DMS53 (cell line): ENCODE measurements around the gene APCDD1L.
A peak's percentile ranks its signal among the peaks of the same experiment; 100 is the strongest.
"Not testable (repeated sequence)": the region's sequence is repeated elsewhere in the genome, so short reads cannot be mapped to it uniquely, and the experiment has no call there.

Experiments
- DNase-seq: peaks from one replicate; lab custom pipeline; 2025; lab: John Stamatoyannopoulos, UW

Gene APCDD1L

DNA sequence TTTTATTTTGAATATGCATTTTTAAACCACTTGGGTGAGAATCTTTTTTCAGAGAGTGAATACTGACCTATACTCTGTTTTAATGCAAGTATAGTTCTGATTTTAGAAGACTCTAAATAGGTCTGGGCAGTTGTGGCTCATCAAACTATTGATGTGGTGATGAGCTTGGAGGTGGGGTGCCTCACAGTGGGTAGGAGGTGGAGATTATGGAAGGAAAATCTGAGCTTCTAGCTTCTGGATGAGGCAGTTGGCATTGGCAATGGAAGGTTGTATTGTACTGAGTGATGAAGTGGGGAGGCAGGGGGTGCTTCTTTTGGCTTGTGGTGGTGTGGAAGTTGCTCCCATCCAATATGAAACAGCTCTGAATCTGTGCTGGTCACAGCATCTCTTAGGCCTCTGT lies 73.5 kb downstream of the APCDD1L start:
- DNase-seq = no peak

DNA sequence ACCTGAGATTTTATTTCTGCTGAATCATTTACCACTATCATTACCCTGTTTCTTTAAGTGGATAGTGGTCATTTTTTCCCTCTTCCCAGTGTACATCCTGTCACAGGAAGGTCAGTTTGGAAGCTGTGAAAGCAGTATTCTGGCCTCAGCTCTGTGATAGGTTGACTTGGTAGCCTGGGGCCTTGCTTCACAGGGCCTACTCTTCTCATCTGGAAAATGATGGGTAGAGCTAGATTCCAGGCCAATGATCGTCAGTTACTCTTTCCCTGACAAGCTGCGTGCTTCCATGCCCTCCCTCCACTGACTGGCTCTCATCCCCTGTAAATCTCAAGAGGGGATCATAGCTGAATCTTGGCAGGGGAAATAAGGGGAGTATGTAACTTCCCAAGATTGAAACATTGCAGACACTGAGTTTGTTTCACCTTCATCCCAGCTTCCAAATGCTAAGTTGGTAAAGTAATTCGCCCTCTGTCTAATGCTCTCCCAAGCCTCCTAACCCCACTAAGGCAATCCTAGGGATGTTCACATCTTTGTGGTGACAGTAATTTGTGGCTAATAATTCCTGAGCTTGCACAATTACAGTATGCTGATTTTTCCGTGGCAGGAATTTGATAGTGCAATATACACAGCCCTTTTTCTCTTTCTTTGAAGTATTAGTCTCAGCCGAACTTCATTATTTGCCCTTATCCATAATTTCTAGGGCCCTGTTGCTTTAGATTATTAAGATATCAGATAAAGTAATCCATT lies 75.0 kb downstream of the APCDD1L start:
- DNase-seq = no peak

DNA sequence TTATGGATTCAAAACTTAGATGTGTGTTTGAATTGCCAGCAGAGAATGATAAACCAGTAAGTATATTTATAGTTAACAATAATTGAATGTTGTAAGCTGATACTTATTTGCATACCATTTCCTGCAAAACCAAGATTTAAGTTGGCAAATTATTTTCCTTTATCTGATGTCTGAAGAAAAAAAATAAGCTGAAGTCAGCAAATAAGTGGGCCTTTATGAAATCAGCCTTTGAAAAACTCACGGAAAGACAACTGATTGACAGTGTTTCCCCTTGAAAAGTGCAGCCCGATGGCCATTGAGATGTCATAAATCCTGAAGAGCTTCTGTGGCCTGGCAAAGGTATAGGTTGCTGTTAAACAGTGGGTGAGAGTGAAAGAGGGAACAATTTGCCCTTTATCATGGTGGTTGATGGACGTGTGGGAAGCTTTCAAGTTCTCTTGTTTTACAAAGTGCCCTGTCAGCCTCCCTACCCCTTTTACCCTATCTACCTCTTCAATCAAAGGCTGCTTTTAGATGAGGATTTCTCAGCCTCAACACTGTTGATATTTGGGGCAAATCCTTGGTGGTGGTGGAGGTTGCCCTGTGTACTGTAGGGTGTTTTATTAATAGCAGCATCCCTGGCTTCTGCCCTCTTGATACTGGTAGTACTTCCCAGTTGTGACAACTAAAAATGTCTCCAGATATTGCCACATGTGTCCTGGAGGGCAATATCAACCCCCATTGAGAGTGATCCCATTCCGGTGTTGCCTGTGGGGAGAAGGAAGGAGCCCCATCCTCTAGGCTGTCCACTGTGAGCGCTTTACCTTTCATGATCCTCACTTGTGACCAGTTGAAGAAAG lies 76.0 kb downstream of the APCDD1L start:
- DNase-seq = no peak

DNA sequence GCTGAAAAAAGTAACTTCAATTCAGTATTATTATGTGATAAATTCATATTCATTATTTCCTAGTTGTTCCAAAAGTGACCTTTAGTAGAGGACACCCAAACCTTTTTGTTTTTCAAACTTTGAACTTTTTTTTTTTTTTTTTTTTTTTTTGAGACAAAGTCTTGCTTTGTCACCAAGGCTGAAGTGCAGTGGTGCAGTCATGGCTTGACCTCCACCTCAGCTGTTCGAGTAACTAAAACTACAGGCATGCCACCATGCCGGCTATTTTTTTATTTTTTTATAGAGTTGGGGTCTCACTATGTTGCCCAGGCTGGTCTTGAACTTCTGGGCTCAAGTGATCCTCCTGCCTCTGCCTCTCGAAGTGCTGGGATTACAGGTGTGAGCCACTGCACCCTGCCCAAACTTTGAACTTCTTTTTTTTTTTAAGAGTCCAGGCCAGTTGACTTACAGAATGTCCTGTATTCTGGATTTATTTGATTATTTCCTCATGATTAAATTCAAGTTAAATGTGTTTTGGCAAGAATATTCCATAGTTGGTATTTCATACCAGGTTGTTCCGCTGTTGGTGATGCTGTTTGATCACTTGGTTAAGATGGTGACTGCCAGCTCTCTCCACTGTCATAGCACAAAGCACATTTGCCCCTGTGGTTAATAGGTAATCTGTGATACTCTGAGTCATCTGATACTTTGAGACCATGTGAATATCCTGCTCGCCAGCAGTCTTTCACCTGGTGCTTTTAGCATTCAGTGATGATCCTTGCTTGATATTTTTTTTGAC lies 78.1 kb downstream of the APCDD1L start:
- DNase-seq = peak; percentile 76

DNA sequence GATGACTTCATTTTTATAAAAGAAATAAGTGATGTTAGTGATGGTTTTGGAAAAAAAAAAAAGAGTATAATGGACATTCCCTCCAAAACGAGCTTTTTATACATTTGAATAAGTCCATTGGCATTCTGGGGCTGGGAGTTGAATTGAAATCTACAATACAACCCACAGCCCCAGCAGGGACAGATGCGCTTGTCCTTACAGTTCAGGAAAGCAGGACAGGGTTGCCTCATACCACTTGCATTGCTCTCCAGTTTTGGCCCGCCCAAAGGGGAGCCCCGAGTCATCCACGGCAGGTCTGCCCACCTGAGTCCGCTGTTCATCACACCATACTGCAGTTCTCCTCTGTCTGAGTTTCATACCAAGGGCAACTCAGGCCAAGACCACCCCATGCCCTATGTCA lies 80.0 kb downstream of the APCDD1L start:
- DNase-seq = no peak

DNA sequence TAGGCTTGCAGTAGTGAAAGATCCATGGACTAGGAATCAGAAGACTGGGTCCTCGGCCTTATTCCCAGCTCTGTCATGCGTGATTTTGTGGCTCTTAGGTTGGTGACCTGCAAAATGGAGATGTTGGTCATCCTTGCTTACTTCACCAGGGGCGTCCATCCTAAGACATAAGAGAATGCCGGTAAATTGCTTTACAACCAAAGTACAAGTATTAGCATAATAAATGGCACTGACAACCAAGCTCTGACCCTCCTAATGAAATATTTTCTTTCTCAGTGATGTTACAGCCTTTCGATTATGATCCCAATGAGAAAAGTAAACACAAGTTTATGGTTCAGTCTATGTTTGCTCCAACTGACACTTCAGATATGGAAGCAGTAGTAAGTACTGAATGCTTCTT lies 80.9 kb downstream of the APCDD1L start:
- DNase-seq = no peak

DNA sequence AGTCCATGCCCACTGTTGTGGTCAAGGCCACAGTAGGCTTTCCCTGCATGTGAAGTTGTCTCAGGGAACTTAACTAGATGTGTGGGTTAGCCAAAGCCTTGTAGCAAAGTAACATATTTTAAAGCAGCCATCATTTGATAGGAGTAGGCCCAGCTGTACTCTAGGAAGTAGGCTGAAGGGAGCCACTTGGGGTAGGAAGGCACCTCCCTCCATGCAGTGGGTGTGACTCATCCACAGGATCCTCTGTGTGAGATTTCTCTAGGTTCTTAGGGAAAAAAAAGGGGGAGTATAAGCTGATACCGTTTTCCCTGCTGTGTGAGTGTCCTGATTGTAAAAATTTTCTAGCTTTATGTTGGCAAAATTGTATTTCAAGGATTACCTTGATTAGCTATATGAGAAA lies 81.4 kb downstream of the APCDD1L start:
- peak; percentile 3 for DNase-seq

DNA sequence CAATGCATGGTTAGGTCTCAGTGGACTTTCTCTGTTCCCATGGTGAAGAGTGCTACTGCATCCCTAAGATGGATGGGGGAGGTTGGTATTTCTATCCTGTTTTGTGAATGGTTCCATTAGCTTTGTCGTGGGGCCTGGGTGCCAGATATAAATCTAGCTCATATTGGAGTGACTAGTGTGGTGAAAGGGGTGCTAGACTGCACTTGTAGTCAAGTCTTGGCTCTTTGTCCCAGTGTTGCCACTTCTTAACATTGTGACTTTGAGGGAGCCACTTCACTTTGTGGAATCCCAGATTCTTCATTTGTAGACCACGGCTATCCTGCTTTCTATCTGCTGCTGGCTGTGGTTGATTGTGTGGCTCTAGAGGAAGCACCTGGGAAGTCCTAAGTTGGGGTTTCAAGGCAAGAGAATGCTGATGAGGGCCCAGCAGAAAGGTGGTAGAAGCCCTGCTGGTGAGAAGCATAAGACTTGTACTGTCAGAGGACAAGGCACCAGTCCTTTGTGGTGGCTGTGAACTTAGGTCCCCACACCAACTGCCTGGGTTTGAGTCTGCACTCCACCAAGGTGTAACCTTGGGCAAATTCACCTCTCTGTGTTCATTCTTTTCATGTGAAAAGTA lies 82.1 kb downstream of the APCDD1L start:
- DNase-seq = no peak

DNA sequence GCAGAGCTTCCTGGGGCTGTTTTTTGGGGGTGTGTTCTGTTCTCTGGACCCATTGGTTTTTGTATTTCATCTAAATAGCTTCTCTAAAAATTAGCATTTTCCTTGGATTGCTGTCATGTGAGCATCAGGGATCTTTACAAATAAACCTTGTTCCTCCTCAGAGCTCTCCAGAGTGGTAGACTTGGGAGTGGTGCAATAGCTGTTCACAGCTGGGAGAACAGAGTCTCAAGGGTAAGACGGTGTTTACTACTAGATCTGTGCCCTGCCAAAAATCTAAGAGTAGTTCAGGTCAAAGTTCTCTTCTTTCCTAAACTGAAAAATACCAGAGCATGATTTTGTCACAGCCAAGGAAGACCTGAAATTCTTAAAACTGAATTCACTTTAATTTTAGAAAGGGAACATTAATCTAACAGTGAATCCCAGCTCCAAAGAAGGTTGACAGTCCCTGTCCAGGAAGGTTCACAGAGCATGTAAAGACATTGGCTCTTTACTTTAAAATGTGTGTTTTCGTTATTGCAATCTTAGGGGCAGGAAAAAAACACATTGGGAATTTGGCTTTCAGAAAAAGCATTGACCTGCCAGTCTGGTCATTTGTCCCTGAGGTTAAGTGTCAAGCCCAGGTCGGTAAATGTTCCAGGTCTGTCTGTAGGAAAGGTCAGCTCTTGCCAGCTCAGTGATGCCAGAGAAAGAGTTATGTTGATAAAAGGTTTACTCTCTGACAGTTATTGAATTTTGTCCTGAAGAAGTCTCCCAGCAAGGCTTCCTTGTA lies 82.8 kb downstream of the APCDD1L start:
- DNase-seq = no peak

DNA sequence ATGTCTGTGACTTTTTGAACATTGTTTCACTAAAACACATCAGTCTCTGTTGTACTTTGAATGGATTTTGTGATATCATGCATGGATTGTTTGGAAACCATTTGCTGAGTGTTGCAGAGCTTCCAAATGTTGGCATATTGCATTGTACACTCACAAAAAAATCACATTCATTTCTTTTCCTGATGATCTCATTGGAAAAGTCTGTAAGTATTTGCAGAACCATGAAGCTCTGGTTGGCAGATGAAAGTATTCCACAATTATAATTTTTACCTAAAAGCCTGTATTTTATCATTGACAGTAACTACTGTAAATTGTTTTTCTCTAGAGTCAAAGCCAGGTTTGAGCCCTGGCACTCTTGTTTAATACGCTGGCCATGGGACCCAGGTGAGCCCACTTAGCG lies 84.1 kb downstream of the APCDD1L start:
- DNase-seq = no peak

DNA sequence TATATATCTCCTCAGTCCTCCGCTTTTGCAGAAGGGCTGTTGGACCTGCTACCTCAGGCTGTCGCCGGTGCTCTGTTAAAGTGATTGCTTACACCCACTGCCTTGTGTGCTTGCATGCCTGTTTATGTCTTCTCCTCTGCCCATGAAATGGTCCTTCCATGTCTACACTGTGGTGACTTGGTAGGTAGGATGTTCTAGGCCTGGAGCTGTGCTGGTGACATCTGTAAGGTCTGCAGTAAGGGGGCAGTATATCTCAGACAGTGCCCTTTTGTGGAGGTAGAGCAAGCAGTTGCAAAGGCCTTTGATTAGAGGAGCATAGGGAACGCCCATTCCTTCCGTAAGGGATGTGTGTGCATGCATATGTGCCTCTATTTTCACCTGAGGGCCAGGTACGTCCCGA lies 85.9 kb downstream of the APCDD1L start:
- DNase-seq = no peak

DNA sequence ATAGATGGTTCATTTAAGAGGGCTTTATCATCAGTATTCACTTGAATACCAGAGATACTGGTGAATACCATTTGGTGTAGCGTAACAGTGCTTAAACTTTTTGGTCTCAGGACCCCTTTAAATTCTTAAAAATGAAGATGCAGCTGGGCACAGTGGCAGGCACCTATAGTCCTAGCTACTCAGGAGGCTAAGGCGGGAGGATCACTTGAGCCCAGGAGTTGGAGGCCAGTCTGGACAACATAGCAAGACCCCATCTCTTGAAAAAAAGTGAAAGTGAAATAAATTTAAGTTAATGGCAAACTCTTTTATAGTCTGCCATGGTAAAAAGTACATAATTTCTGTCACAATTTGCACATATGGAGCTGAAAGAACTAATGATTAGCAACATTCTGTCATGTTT lies 86.8 kb downstream of the APCDD1L start:
- no peak for DNase-seq

DNA sequence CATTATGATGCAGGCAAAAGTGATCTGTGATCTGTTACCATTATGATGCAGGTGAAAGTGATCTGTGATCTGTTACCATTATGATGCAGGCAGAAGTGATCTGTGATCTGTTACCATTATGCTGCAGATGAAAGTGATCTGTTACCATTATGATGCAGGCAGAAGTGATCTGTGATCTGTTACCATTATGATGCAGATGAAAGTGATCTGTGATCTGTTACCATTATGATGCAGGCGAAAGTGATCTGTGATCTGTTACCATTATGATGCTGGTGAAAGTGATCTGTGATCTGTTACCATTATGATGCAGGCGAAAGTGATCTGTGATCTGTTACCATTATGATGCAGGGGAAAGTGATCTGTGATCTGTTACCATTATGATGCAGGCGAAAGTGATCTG lies 87.6 kb downstream of the APCDD1L start:
- DNase-seq = not testable (repeated sequence)

DNA sequence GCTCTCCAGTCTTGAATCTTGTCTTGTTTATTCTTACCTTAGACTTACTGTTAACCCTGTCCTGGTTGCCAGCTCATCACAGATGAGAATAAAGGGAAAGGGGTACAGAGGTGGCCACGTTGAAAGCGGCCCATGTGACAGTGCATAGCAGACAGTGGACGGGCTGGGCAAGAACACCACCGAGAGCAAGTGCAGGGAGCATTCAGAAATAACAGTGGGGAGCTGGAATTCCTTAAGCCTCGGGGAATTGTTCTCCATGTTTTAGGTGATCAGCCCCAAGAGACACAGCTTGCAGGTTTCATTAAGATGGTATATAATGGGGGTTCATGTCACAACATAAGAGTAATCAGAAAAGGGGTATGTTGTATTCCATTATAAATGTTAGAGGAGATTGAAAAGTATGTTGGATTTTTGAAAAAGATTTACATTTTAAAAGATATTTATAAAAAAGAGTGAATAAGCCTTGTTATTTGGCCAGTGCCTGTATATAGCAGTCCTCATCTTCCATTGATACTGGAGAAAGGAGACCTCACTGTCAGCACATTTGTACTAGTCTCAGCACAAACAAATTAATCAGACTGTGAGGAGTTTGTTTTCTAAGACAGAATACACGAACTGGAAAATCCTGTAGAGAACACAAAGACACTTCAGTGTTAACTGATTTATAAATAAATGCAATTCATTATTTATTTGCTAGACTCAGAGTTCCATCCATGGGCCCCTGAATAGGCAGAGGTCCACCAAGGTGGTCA lies 90.8 kb downstream of the APCDD1L start:
- DNase-seq = no peak

DNA sequence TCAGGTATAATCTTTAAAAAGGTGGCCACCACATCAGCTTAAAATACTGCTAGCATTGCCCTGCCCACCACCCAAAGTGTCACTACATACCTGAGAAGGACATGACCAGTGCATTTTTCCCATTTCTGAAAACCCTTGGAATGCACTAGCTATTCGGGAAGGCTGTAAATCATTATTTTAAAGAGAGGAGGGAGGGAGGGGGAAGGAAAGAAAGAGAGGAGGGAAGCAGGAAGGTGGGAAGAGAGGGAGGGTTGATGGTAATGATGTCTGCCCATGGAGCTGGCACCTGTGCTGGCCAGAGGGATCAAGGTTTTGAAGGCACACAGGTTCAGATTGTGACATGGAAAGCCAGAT lies 93.7 kb downstream of the APCDD1L start:
- no peak for DNase-seq

DNA sequence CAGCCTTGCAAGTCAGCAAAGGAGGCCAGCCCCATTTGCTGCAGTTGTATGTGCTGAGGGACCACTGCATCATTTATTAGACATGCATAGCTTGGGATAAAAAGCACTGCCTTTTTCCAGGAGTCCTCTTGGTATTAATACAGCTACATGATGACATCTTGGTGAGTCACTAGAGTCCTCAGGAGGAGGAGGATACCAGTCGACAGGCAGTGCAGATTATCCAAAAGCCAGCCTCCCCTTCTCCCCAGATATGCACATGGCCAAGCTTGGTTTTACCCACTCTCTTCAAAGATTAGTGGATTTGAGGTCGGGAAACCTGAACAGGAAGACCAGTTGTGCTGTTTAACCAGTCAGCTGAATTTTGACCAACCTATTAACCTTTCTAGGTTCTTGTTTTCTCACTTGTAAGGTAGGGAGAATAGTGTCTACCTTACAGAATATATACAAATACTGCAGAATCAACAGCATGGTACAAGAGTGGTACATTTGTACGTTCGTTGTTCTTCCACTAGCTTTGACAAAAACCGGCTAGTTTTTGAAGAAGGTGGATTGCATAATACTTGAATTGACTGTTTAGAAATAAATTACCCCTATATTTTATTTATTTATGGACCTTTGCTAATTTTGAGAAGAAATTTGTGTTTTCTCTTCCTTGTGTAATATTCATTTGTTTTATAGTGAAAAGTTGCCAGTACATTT lies 94.3 kb downstream of the APCDD1L start:
- DNase-seq = no peak

DNA sequence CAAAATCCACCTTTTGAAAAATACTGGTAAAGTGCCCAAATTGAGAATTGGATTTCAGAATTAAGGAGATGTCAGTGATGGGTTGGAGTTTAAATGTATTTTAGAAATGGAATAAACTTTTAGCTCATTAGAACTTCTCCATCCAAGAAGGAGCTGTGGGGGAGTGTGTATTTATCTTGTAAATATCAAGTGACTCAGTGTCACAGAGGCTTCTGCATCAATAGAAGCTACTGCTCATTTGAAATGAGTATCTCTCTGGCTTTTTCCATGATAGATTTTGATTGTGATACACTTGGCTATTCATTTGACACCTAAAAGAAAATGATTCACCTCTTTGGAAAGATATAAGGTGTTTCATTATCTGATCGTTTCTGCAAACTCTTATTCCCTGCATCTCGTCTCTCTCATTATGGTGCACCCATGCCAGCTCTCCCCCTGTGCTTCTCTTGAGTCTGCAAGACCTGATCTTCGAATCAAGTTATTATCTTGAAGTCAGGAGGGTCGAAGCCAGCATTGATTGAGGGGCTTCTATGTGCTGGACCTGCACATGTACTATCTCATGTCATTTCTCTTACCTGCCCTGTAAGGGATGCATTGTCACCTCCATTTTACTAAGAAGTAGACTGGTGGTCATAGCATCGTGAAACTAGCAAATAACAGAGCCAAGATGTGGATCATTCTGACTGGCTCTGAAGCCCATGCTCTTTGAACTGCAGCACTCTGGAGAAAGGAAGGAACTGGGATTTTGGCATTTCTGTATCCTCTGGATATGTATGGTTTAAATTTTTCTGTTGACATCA lies 96.0 kb downstream of the APCDD1L start:
- no peak for DNase-seq

DNA sequence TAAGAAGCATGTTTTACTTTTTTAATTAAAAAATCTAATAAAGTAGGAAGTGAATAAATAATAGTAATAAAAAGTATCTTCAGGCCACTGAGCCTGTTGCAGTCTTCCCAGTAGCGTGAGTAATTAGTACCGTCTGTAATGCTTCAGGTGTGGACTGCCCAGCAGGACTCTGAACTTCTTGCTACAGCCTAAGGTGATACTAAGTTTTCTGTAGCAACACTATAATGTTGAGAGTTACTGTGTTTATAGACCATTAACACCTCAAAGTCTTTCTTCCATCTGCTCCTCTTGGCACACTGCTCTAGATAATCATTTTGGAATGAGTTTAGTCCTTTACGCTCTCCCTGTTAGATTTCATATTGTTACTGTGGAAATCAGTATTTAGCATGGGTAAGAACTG lies 97.8 kb downstream of the APCDD1L start:
- DNase-seq = no peak

DNA sequence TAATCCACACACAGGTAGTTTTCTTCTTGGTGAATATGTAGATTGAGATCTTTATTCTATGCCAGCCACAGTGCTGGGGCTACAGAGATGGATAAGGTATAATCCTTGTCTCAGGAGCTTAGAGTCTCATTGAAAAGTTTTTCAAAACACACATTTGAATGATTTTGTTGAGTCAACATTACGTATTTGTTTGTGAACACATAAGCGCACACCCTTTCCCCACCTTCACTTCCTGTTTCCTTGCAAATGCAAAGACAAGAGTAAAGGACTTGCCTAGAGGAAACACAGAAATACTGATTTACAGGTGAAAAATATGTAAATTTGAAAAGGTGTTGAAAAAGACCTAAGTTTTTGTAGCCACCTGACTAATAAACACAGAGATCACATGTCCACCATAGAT lies 98.4 kb downstream of the APCDD1L start:
- DNase-seq = peak; percentile 28
